K562 (cell line): ENCODE results near the gene MRRF. TPM values are rescaled to one million over a fixed set of nuclear protein-coding genes. Genes with fewer than 3 reads are reported as not detected.

Experiments
- ATAC-seq: fragments of 200-7000 bp; cut with Tn5 transposase; 3 replicates; pipeline ENCODE4 v1.9.1; 2020; ENCODE audit warnings: moderate library complexity
- BruUV-seq: library from RNA; stranded (reverse); fragments of 400-500 nt; replicated peaks from 2 replicates; lab custom pipeline; 2021; lab: Mats Ljungman, UMichigan
- CTCF ChIA-PET: fragments of 300-600 bp; formaldehyde crosslinking; extraction: SDS; loops from one replicate; lab custom pipeline; 2021; ENCODE audit warnings: low intra/inter-chr PET ratio; lab: Yijun Ruan, JAX
- POLR2A ChIA-PET: fragments of 300-600, 350-650 bp; sonication (Branson Sonifier 250); formaldehyde crosslinking; extraction: SDS; loops from one replicate; lab custom pipeline; 2021; ENCODE audit warnings: antibody characterized with exemption, inconsistent platforms; lab: Yijun Ruan, JAX
- DNase-seq, 4 experiments: peaks; one replicate each; pipeline versions ENCODE4 v3.0.0 to v3.0.0-alpha.2; 2011 to 2018; ENCODE audit warnings: low spot score in 3 of 4, mixed read lengths in 3 of 4; ENCODE audit errors: extremely low read depth in 1 of 4
- FAIRE-seq: peaks from 2 replicates; lab custom pipeline; 2011; peaks lifted over from hg19 to GRCh38; lab: Jason Lieb, UNC
- H2AFZ ChIP-seq: 2 replicates; pipeline ENCODE4 v1.6.0; 2011; ENCODE audit warnings: low read depth, low read length, control low read depth, inconsistent platforms
- H3K27ac ChIP-seq: fragments of 200-600 bp; 3 replicates; pipeline ENCODE4 v1.8.0; 2011; ENCODE audit warnings: low read depth, mild to moderate bottlenecking, control low read depth, inconsistent platforms, low read length, moderate library complexity, mixed read lengths; ENCODE audit errors: extremely low read depth
- H3K27me3 ChIP-seq, 2 experiments: fragments of 300-600 bp in 1 of 2; 2 replicates in 1 of 2; 3 replicates in 1 of 2; pipeline versions ENCODE4 v1.6.0 to v1.8.0; 2011; ENCODE audit warnings: inconsistent platforms in 2 of 2, low read length in 2 of 2, mild to moderate bottlenecking in 1 of 2, mixed read lengths in 1 of 2, moderate library complexity in 1 of 2; ENCODE audit not compliant: control insufficient read depth in 2 of 2, insufficient read depth in 2 of 2
- H3K36me3 ChIP-seq: fragments of 300-600 bp; 3 replicates; pipeline ENCODE4 v1.8.0; 2011; ENCODE audit warnings: mild to moderate bottlenecking, low read length, inconsistent platforms; ENCODE audit not compliant: control insufficient read depth, insufficient read depth
- H3K4me1 ChIP-seq, 2 experiments: fragments of 200-600 bp in 1 of 2; replicated peaks in 1 of 2; 2 replicates in 1 of 2; 3 replicates in 1 of 2; pipeline versions ENCODE4 v1.5.1 to v1.8.0; 2011; ENCODE audit warnings: inconsistent platforms in 2 of 2, low read length in 2 of 2, mild to moderate bottlenecking in 1 of 2, mixed read lengths in 1 of 2, moderate library complexity in 1 of 2; ENCODE audit not compliant: control insufficient read depth in 2 of 2, insufficient read depth in 2 of 2
- H3K4me2 ChIP-seq: 2 replicates; pipeline ENCODE4 v1.6.1; 2011; ENCODE audit warnings: low read length, control low read depth, inconsistent platforms, mixed read lengths; ENCODE audit not compliant: insufficient read depth
- H3K4me3 ChIP-seq: fragments of 200-600 bp; sonication (generic), shearing (Covaris generic); 2 replicates; pipeline ENCODE4 v1.5.1; 2016; ENCODE audit warnings: control low read depth, inconsistent platforms
- H3K79me2 ChIP-seq: fragments of 200-600 bp; 3 replicates; pipeline ENCODE4 v1.8.0; 2011; ENCODE audit warnings: low read length, inconsistent platforms; ENCODE audit not compliant: control insufficient read depth, insufficient read depth
- H3K9ac ChIP-seq, 2 experiments: 2 replicates each; pipeline versions ENCODE4 v1.6.0 to v1.6.1; 2011; ENCODE audit warnings: low read depth in 2 of 2, low read length in 2 of 2, control low read depth in 1 of 2, inconsistent platforms in 1 of 2, mild to moderate bottlenecking in 1 of 2, mixed read lengths in 1 of 2; ENCODE audit not compliant: insufficient read depth in 1 of 2
- H3K9me1 ChIP-seq: one replicate; pipeline ENCODE4 v1.6.0; 2011; ENCODE audit warnings: inconsistent platforms, mild to moderate bottlenecking, low read length, moderate library complexity; ENCODE audit not compliant: control insufficient read depth, insufficient read depth
- H3K9me3 ChIP-seq: replicated peaks from 2 replicates; pipeline ENCODE4 v1.5.1; 2011; ENCODE audit warnings: low read depth, low read length, inconsistent platforms; ENCODE audit not compliant: control insufficient read depth, insufficient read depth
- H4K20me1 ChIP-seq: replicated peaks from 2 replicates; pipeline ENCODE4 v1.6.1; 2011; ENCODE audit warnings: low read length, inconsistent platforms, mixed read lengths; ENCODE audit not compliant: control insufficient read depth, insufficient read depth
- ATF1 ChIP-seq, 2 experiments: fragments of 450-650 bp in 1 of 2; IDR thresholded peaks; 2 replicates each; pipeline ENCODE4 v1.6.1; 2016; ENCODE audit warnings: missing compliant biosample characterization in 1 of 2, missing genetic modification characterization in 1 of 2
- GABPA ChIP-seq: fragments of 200-800 bp; sonication (Bioruptor generic); conservative IDR thresholded peaks from 2 replicates; pipeline ENCODE4 v1.6.1; 2016; ENCODE audit warnings: low read depth, missing genetic modification characterization, missing compliant biosample characterization
- JUN ChIP-seq, 2 experiments: sonication (generic) in 1 of 2; formaldehyde crosslinking in 1 of 2; IDR thresholded peaks; 2 replicates each; pipeline versions ENCODE4 v1.6.1 to v1.8.0; 2012 to 2022; ENCODE audit warnings: borderline replicate concordance in 2 of 2, mild to moderate bottlenecking in 2 of 2, improper control_type of control experiment in 1 of 2, low read depth in 1 of 2, low read length in 1 of 2, missing genetic modification reagents in 1 of 2
- MAFG ChIP-seq: fragments of 450-650 bp; conservative IDR thresholded peaks from 2 replicates; pipeline ENCODE4 v1.6.1; 2016; ENCODE audit warnings: missing genetic modification characterization, missing compliant biosample characterization
- RAD51 ChIP-seq: fragments of 450-650 bp; IDR thresholded peaks from 2 replicates; pipeline ENCODE4 v1.7.1; 2016; ENCODE audit warnings: low read depth, mild to moderate bottlenecking, borderline replicate concordance
- RHOXF2B ChIP-seq: fragments of 250-450 bp; sonication (Bioruptor Pico); conservative IDR thresholded peaks from 2 replicates; pipeline ENCODE4 v1.5.1; 2021
- SRSF3 ChIP-seq: fragments of 200-400 bp; formaldehyde crosslinking; IDR thresholded peaks from 2 replicates; pipeline ENCODE4 v1.6.1; 2016; ENCODE audit warnings: mild to moderate bottlenecking, low read length, moderate library complexity; ENCODE audit not compliant: insufficient read depth
- STAT5A ChIP-seq: IDR thresholded peaks from 2 replicates; pipeline ENCODE4 v1.6.1; 2012; ENCODE audit warnings: low read length, inconsistent platforms, borderline replicate concordance
- SUPT5H ChIP-seq: fragments of 450-650 bp; IDR thresholded peaks from 2 replicates; pipeline ENCODE4 v1.6.1; 2016
- ZFX ChIP-seq: sonication (generic); formaldehyde crosslinking; IDR thresholded peaks from 2 replicates; pipeline ENCODE4 v1.8.0; 2022; ENCODE audit warnings: mild to moderate bottlenecking, missing genetic modification reagents, moderate library complexity
- ZNF780A ChIP-seq: fragments of 250-450 bp; sonication (Bioruptor Pico); IDR thresholded peaks from 2 replicates; pipeline ENCODE4 v1.5.0; 2021; ENCODE audit warnings: mild to moderate bottlenecking
- WGBS: fragments of 100-300 bp; shearing (Covaris generic); methylation state at CpG from one replicate; pipeline ENCODE4 v1.1.6; 2016; ENCODE audit warnings: low coverage, mixed read lengths; ENCODE audit not compliant: insufficient coverage; ENCODE audit errors: missing lambda C conversion rate; 5-methylcytosine and 5-hydroxymethylcytosine counted together
- in situ Hi-C: fragments of 300-500 bp; cut with MboI; formaldehyde crosslinking; loops from 4 replicates; pipeline ENCODE4 v1.15.0; 2018; ENCODE audit warnings: inconsistent platforms, mixed read lengths
- intact Hi-C: fragments of 100-400 bp; cut with micrococcal nuclease; formaldehyde crosslinking; loops from 2 replicates; pipeline ENCODE4 v1.14.2; 2022
- polyA plus RNA-seq, 8 experiments: library from polyadenylated mRNA; depleted of rRNA in 4 of 8; stranded (reverse) in 5 of 8; unstranded in 3 of 8; fragments of >200 nt; fragmentation: Nextera tagmentation in 2 of 8; fragmentation: Illumina TruSeq in 1 of 8; extraction: Ambion mirVana in 2 of 8; extraction: Trizol in 1 of 8; gene quantifications; 2 replicates each; pipeline versions ENCODE4 v1.2.1 to v1.2.3, GENCODE V29; 2011 to 2014; ENCODE audit warnings: inconsistent platforms in 1 of 8, missing spikeins in 1 of 8
- total RNA-seq, 7 experiments: library from RNA; depleted of rRNA in 6 of 7; stranded (reverse); fragments of >200 nt in 6 of 7; fragmentation: Illumina TruSeq in 2 of 7; extraction: Trizol in 2 of 7; gene quantifications; 2 replicates each; pipeline versions ENCODE4 v1.2.1 to v1.2.3, GENCODE V29; 2011 to 2021; ENCODE audit warnings: low replicate concordance in 1 of 7
- TF ChIP-seq, protein P1 (sequence below): fragments of 450-650 bp; IDR thresholded peaks from 2 replicates; pipeline ENCODE4 v1.6.1; 2016; ENCODE audit warnings: mild to moderate bottlenecking
- TF ChIP-seq, protein P2 (sequence below): sonication (generic); formaldehyde crosslinking; IDR thresholded peaks from 2 replicates; pipeline ENCODE4 v1.8.0; 2022; ENCODE audit warnings: mild to moderate bottlenecking, missing genetic modification reagents

MRRF gene
- total and polyA plus RNA-seq, 9 of the 15 experiments (the other 6 are each of a cell fraction or from before 2014, with no cell fraction given), result 55.0 to 105 (median 81.2) TPM

DNA sequence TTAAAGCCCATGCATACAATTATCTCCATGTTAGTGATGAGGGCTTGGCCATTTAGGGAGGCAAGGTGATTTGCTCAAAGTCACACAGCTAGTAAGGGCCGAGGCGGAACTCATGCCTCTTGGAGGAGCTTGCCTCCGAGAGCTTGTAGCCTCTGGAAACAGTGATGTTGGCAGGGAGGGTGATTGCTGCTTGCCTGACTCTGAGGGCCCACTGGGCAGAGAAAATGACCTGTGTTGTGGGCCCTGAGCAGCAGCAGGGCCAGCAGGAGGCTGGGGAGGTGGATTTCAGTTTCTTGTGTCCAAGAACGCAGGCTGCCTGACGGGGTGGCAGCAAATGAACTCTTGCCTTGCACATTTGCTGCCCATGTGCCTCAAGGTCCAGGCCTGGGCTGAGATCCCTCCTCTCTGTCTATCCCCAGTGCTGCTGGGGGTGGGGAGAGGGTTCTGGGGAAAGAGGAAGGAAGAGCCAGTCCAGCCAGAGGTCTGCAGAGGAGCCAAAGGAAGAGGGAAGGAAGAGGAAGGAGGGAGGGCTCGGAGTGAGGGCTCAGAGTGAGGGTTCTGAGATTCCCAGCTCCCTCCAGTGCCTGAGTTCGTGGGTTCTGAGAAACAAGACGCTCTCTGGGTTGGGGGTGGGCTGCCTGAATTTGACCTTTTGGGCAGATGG is 90.0 kb downstream of the MRRF start:
- H3K9ac ChIP-seq, result no peak overlapping the region
- H3K4me2 ChIP-seq, result no peak overlapping the region
- H3K4me3 ChIP-seq, result no peak overlapping the region
- POLR2A ChIA-PET, result interaction anchor here (0.6 to 0.9 kb wide), 2 partner anchors 8 to 221 kb away, joined by 3 to 4 read pairs; no protein-coding TSS in a partner anchor
- no peaks in the 10 kb centered on the region; a peak in 1 of 5 replicates for H3K27me3 ChIP-seq
- H4K20me1 ChIP-seq, result no peaks in the 10 kb centered on the region; the same call in 1 of the 2 replicates
- no TSS peak for BruUV-seq
- DNase-seq (no peak), ATAC-seq (no peak), FAIRE-seq (no peak)
- intact Hi-C loops (no loop called here), in situ Hi-C loops (loop anchor here (5.0 kb wide), 2 partner anchors 98 to 232 kb away; no protein-coding TSS in a partner anchor)
- no peaks in the 10 kb centered on the region for H3K9me1 ChIP-seq
- TF ChIP-seq ZFX (CRISPR knock-in tag) (no peak), ZNF780A (CRISPR knock-in tag) (no peak), JUN (IDR thresholded peaks at IDR 0.05; ENCODE audit: borderline replicate concordance, low read depth, low read length) (no peak), JUN (CRISPR knock-in tag; IDR thresholded peaks at IDR 0.05; ENCODE audit: borderline replicate concordance) (no peak), STAT5A (no peak), SUPT5H (no peak), ATF1 (CRISPR knock-in tag; IDR thresholded peaks at IDR 0.05) (no peak), ATF1 (tag; IDR thresholded peaks at IDR 0.05) (no peak), GABPA (no peak), RAD51 (no peak), SRSF3 (no peak), MAFG (tag) (no peak), RHOXF2B (CRISPR knock-in tag) (no peak)
- TF ChIP-seq, protein P1, sequence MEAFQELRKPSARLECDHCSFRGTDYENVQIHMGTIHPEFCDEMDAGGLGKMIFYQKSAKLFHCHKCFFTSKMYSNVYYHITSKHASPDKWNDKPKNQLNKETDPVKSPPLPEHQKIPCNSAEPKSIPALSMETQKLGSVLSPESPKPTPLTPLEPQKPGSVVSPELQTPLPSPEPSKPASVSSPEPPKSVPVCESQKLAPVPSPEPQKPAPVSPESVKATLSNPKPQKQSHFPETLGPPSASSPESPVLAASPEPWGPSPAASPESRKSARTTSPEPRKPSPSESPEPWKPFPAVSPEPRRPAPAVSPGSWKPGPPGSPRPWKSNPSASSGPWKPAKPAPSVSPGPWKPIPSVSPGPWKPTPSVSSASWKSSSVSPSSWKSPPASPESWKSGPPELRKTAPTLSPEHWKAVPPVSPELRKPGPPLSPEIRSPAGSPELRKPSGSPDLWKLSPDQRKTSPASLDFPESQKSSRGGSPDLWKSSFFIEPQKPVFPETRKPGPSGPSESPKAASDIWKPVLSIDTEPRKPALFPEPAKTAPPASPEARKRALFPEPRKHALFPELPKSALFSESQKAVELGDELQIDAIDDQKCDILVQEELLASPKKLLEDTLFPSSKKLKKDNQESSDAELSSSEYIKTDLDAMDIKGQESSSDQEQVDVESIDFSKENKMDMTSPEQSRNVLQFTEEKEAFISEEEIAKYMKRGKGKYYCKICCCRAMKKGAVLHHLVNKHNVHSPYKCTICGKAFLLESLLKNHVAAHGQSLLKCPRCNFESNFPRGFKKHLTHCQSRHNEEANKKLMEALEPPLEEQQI, result no peak
- TF ChIP-seq, protein P2, sequence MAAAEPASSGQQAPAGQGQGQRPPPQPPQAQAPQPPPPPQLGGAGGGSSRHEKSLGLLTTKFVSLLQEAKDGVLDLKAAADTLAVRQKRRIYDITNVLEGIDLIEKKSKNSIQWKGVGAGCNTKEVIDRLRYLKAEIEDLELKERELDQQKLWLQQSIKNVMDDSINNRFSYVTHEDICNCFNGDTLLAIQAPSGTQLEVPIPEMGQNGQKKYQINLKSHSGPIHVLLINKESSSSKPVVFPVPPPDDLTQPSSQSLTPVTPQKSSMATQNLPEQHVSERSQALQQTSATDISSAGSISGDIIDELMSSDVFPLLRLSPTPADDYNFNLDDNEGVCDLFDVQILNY (CRISPR knock-in tag), result no peak
- H3K27ac ChIP-seq, result no peak overlapping the region
- no peak overlapping the region for H2AFZ ChIP-seq
- 22% methylated on average over 7 of the region's 8 CpGs for WGBS
- no peaks in the 10 kb centered on the region for H3K4me1 ChIP-seq
- H3K36me3 ChIP-seq, result no peaks in the 10 kb centered on the region
- no peaks in the 10 kb centered on the region for H3K79me2 ChIP-seq
- CTCF ChIA-PET, result no interaction called here
- H3K9me3 ChIP-seq, result no peaks in the 10 kb centered on the region; the same call in 1 of the 2 replicates
